HL-60 (cell line): ENCODE data around the gene CENPV.

Experiments used
- POLR2AphosphoS5 ChIP-seq: IDR thresholded peaks from 2 replicates; pipeline ENCODE4 v1.6.1; 2012; ENCODE audit warnings: low read depth
- TF ChIP-seq, protein P1 (sequence below): IDR thresholded peaks from one replicate; pipeline ENCODE4 v1.5.1; 2011; ENCODE audit warnings: low read length, control low read depth, inconsistent platforms; ENCODE audit not compliant: insufficient read depth

GRCh38 chr17:16391451-16391850, 38.2 kb upstream of the CENPV start:
- TF ChIP-seq, protein P1, sequence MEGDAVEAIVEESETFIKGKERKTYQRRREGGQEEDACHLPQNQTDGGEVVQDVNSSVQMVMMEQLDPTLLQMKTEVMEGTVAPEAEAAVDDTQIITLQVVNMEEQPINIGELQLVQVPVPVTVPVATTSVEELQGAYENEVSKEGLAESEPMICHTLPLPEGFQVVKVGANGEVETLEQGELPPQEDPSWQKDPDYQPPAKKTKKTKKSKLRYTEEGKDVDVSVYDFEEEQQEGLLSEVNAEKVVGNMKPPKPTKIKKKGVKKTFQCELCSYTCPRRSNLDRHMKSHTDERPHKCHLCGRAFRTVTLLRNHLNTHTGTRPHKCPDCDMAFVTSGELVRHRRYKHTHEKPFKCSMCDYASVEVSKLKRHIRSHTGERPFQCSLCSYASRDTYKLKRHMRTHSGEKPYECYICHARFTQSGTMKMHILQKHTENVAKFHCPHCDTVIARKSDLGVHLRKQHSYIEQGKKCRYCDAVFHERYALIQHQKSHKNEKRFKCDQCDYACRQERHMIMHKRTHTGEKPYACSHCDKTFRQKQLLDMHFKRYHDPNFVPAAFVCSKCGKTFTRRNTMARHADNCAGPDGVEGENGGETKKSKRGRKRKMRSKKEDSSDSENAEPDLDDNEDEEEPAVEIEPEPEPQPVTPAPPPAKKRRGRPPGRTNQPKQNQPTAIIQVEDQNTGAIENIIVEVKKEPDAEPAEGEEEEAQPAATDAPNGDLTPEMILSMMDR = no peak
- no peak for TF ChIP-seq POLR2AphosphoS5
